ENCODE results near the gene UGT1A9. TPM values are rescaled to one million over a fixed set of nuclear protein-coding genes. Genes with fewer than 3 reads are reported as not detected.

UGT1A9 gene
- 3.7 to 5.0 TPM (median 4.1 TPM) in 5 replicates for total RNA-seq (2022; extraction: Qiagen RNA extraction)

GRCh38 chr2:233671290-233672161 is at the start of gene UGT1A9:
Gene UGT1A9 (plus strand): TSS chr2:233671898. CDS start chr2:233671935, 37 bp downstream.

GRCh38 chr2:233636306-233636705 is 35.4 kb upstream of the UGT1A9 start, which contains the start of gene UGT1A10:
Gene UGT1A10 (plus strand): TSS chr2:233636448. CDS start chr2:233636523, 75 bp downstream.

GRCh38 chr2:233681521-233682099 is 9.9 kb downstream of the UGT1A9 start, which contains the start of gene UGT1A7:
Gene UGT1A7 (plus strand): TSS chr2:233681901. CDS start chr2:233681938, 37 bp downstream.

GRCh38 chr2:233692648-233693047 is 20.9 kb downstream of the UGT1A9 start, which contains the start of gene UGT1A6:
Gene UGT1A6 (plus strand): TSS chr2:233692890. CDS start chr2:233693005, 115 bp downstream.

GRCh38 chr2:233712611-233713261 is 41.0 kb downstream of the UGT1A9 start, which contains the start of gene UGT1A5:
Gene UGT1A5 (plus strand): TSS chr2:233712907. CDS start chr2:233712992, 85 bp downstream.

GRCh38 chr2:233718552-233718951 is 46.9 kb downstream of the UGT1A9 start, which contains the start of gene UGT1A4:
Gene UGT1A4 (plus strand): TSS chr2:233718736. CDS start chr2:233718821, 85 bp downstream.

GRCh38 chr2:233728723-233729301 is 57.1 kb downstream of the UGT1A9 start, which contains the start of gene UGT1A3:
Gene UGT1A3 (plus strand): TSS chr2:233729042. CDS start chr2:233729127, 85 bp downstream.

GRCh38 chr2:233760043-233760442 is 88.3 kb downstream of the UGT1A9 start, which contains the start of gene UGT1A1:
Gene UGT1A1 (plus strand): TSS chr2:233760270. CDS start chr2:233760288, 18 bp downstream.

GRCh38 chr2:233778030-233778429 is 106.3 kb downstream of the UGT1A9 start, which contains the start of gene MROH2A:
Gene MROH2A (plus strand): TSS chr2:233778330. CDS start chr2:233779359, 1,029 bp downstream.

Other genes starting within 250 kb of the UGT1A9 start
- gene USP40, start 105.1 kb upstream of the UGT1A9 start, total RNA-seq (2022; extraction: Qiagen RNA extraction): 20.9 to 28.6 TPM (median 25.2 TPM) in 5 replicates
- gene UGT1A8, start 54.3 kb upstream of the UGT1A9 start, total RNA-seq (2022; extraction: Qiagen RNA extraction): 0.06 TPM in 1 of 5 replicates, not detected in the others
- 0.06 TPM in 1 of 5 replicates, not detected in the others for gene UGT1A10, start 35.5 kb upstream of the UGT1A9 start, total RNA-seq (2022; extraction: Qiagen RNA extraction)
- 3.3 to 5.1 TPM (median 4.0 TPM) in 5 replicates for gene UGT1A7, start 10.0 kb downstream of the UGT1A9 start, total RNA-seq (2022; extraction: Qiagen RNA extraction)
- 0.39 to 1.5 TPM (median 1.2 TPM) in 5 replicates for gene UGT1A6, start 21.0 kb downstream of the UGT1A9 start, total RNA-seq (2022; extraction: Qiagen RNA extraction)
- not detected in 5 replicates for gene UGT1A5, start 41.0 kb downstream of the UGT1A9 start, total RNA-seq (2022; extraction: Qiagen RNA extraction)
- gene UGT1A4, start 46.8 kb downstream of the UGT1A9 start, total RNA-seq (2022; extraction: Qiagen RNA extraction): 0.07 to 0.12 TPM in 2 of 5 replicates, not detected in the others
- 0.10 to 0.31 TPM (median 0.26 TPM) in 3 of 5 replicates, not detected in the others for gene UGT1A3, start 57.1 kb downstream of the UGT1A9 start, total RNA-seq (2022; extraction: Qiagen RNA extraction)
- 0.39 to 0.78 TPM (median 0.60 TPM) in 5 replicates for gene UGT1A1, start 88.4 kb downstream of the UGT1A9 start, total RNA-seq (2022; extraction: Qiagen RNA extraction)
- 0.12 to 0.26 TPM (median 0.18 TPM) in 4 of 5 replicates, not detected in the other for gene MROH2A, start 106.4 kb downstream of the UGT1A9 start, total RNA-seq (2022; extraction: Qiagen RNA extraction)
- gene HJURP, start 182.6 kb downstream of the UGT1A9 start, total RNA-seq (2022; extraction: Qiagen RNA extraction): 58.1 to 61.5 TPM (median 59.1 TPM) in 5 replicates
- gene TRPM8, start 245.5 kb downstream of the UGT1A9 start, total RNA-seq (2022; extraction: Qiagen RNA extraction): 0.11 to 0.47 TPM (median 0.21 TPM) in 5 replicates

Measured in A549 treated with Mapracorat at 1 μM for 4 hours (cell line).